ENCODE data around the gene DCST2. TPM values are rescaled to one million over a fixed set of nuclear protein-coding genes. Genes with fewer than 3 reads are reported as not detected.

DCST2 gene
- total and polyA plus RNA-seq, 9 of the 15 experiments (the other 6 are each of a cell fraction or from before 2014, with no cell fraction given) = 0.09 to 0.49 (median 0.11) TPM; not detected in 3

DNA sequence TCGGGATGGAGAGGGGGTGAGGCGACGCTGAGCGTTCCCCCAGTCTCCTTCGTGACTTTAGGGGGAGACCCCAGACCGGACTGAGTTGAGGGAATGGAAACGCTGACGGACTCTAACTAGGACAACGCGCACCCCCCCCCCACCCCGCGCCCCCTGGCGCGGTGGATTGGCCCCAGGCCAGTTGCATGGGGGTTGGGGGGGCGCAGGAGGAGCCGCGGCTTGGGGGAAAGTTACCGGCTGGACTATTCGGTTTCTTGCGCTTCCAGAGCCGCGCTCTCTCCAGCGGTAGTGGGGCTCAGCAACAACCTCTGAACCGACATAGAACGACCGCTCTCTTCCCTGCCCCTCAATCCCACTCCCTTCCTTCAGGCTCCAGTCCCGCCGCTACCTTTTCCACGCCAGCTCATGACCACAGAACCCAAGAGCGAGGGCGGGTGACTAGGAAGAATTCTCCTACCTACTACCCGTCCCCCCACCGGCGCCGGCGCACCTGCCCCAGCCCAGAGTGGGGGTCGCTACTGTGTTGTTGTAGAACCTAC lies 30.3 kb downstream of the DCST2 start (continued):
- TF ChIP-seq, protein P1, sequence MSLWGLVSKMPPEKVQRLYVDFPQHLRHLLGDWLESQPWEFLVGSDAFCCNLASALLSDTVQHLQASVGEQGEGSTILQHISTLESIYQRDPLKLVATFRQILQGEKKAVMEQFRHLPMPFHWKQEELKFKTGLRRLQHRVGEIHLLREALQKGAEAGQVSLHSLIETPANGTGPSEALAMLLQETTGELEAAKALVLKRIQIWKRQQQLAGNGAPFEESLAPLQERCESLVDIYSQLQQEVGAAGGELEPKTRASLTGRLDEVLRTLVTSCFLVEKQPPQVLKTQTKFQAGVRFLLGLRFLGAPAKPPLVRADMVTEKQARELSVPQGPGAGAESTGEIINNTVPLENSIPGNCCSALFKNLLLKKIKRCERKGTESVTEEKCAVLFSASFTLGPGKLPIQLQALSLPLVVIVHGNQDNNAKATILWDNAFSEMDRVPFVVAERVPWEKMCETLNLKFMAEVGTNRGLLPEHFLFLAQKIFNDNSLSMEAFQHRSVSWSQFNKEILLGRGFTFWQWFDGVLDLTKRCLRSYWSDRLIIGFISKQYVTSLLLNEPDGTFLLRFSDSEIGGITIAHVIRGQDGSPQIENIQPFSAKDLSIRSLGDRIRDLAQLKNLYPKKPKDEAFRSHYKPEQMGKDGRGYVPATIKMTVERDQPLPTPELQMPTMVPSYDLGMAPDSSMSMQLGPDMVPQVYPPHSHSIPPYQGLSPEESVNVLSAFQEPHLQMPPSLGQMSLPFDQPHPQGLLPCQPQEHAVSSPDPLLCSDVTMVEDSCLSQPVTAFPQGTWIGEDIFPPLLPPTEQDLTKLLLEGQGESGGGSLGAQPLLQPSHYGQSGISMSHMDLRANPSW (CRISPR knock-in tag; IDR thresholded peaks at IDR 0.05) = no peak
- no peak for TF ChIP-seq TEAD2 (tag; IDR thresholded peaks at IDR 0.05)
- no peak for TF ChIP-seq PTBP1 (IDR thresholded peaks at IDR 0.05; ENCODE audit: low read depth, low read length)
- no peak for TF ChIP-seq KLF1 (tag; IDR thresholded peaks at IDR 0.05)
- no peak for TF ChIP-seq KDM4B (IDR thresholded peaks at IDR 0.05; ENCODE audit: borderline replicate concordance in 2 of 2, low read depth in 1 of 2)
- no peak for TF ChIP-seq BRCA1 (IDR thresholded peaks at IDR 0.05)
- TF ChIP-seq BRCA1 (CRISPR knock-in tag; IDR thresholded peaks at IDR 0.05) = 0 out of 2 replicates have a peak, but pooled peaks have one; percentile 20
- TF ChIP-seq RFX1 (IDR thresholded peaks at IDR 0.05) = no peak
- TF ChIP-seq POLR2G (IDR thresholded peaks at IDR 0.05; ENCODE audit: low read depth, low read length) = peak; percentile 72
- TF ChIP-seq ZNF143 (CRISPR knock-in tag; IDR thresholded peaks at IDR 0.05) = no peak
- TF ChIP-seq CEBPB (tag; IDR thresholded peaks at IDR 0.05) = no peak
- TF ChIP-seq, protein P2, sequence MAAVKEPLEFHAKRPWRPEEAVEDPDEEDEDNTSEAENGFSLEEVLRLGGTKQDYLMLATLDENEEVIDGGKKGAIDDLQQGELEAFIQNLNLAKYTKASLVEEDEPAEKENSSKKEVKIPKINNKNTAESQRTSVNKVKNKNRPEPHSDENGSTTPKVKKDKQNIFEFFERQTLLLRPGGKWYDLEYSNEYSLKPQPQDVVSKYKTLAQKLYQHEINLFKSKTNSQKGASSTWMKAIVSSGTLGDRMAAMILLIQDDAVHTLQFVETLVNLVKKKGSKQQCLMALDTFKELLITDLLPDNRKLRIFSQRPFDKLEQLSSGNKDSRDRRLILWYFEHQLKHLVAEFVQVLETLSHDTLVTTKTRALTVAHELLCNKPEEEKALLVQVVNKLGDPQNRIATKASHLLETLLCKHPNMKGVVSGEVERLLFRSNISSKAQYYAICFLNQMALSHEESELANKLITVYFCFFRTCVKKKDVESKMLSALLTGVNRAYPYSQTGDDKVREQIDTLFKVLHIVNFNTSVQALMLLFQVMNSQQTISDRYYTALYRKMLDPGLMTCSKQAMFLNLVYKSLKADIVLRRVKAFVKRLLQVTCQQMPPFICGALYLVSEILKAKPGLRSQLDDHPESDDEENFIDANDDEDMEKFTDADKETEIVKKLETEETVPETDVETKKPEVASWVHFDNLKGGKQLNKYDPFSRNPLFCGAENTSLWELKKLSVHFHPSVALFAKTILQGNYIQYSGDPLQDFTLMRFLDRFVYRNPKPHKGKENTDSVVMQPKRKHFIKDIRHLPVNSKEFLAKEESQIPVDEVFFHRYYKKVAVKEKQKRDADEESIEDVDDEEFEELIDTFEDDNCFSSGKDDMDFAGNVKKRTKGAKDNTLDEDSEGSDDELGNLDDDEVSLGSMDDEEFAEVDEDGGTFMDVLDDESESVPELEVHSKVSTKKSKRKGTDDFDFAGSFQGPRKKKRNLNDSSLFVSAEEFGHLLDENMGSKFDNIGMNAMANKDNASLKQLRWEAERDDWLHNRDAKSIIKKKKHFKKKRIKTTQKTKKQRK (IDR thresholded peaks at IDR 0.05; ENCODE audit: borderline replicate concordance, low read depth, low read length) = no peak
- TF ChIP-seq, protein P3, sequence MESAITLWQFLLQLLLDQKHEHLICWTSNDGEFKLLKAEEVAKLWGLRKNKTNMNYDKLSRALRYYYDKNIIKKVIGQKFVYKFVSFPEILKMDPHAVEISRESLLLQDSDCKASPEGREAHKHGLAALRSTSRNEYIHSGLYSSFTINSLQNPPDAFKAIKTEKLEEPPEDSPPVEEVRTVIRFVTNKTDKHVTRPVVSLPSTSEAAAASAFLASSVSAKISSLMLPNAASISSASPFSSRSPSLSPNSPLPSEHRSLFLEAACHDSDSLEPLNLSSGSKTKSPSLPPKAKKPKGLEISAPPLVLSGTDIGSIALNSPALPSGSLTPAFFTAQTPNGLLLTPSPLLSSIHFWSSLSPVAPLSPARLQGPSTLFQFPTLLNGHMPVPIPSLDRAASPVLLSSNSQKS (CRISPR knock-in tag; IDR thresholded peaks at IDR 0.05) = no peak
- TF ChIP-seq GTF2A2 (tag; IDR thresholded peaks at IDR 0.05) = no peak
- TF ChIP-seq, protein P4, sequence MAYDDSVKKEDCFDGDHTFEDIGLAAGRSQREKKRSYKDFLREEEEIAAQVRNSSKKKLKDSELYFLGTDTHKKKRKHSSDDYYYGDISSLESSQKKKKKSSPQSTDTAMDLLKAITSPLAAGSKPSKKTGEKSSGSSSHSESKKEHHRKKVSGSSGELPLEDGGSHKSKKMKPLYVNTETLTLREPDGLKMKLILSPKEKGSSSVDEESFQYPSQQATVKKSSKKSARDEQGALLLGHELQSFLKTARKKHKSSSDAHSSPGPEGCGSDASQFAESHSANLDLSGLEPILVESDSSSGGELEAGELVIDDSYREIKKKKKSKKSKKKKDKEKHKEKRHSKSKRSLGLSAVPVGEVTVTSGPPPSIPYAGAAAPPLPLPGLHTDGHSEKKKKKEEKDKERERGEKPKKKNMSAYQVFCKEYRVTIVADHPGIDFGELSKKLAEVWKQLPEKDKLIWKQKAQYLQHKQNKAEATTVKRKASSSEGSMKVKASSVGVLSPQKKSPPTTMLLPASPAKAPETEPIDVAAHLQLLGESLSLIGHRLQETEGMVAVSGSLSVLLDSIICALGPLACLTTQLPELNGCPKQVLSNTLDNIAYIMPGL (CRISPR knock-in tag; IDR thresholded peaks at IDR 0.05) = no peak
- peak; percentile 41 for TF ChIP-seq TAF1 (IDR thresholded peaks at IDR 0.05; ENCODE audit: control insufficient read depth, extremely low read depth, insufficient read depth, low read length, severe bottlenecking)
- no peak for TF ChIP-seq MCM2 (IDR thresholded peaks at IDR 0.05; ENCODE audit: low read depth)
- TF ChIP-seq PCBP1 (IDR thresholded peaks at IDR 0.05; ENCODE audit: low read depth, low read length, poor library complexity, severe bottlenecking) = peak; percentile 64

All from K562 (cell line).